ENCODE results near the gene GARRE1. TPM values are rescaled to one million over a fixed set of nuclear protein-coding genes. Genes with fewer than 3 reads are reported as not detected.

GARRE1 gene
- total and polyA plus RNA-seq, 2 experiments from 2014 or later, result 16.0 to 20.0 TPM

- H3K4me1 ChIP-seq (ENCODE audit: insufficient read depth), result peaks cover 10% of the 10 kb centered on the region
- no peaks in the 10 kb centered on the region for H3K9me3 Mint-ChIP-seq
- H3K27ac Mint-ChIP-seq, result no peak overlapping the region
- H3K4me1 Mint-ChIP-seq, result peaks cover 19% of the 10 kb centered on the region
- peaks cover 82% of the 10 kb centered on the region for H3K36me3 Mint-ChIP-seq (ENCODE audit: low read depth)
- H3K4me3 Mint-ChIP-seq, result no peak overlapping the region; the same call in 2 of the 3 replicates
- DNase-seq (ENCODE audit: low spot score), result peak; percentile 83
- no peak for TF ChIP-seq ETS1 (IDR thresholded peaks at IDR 0.05)
- peak; percentile 78 to 80 for TF ChIP-seq CTCF (conservative IDR thresholded peaks at IDR 0.05; ENCODE audit: low read depth in 2 of 2)
- H2AFZ ChIP-seq, result no peak overlapping the region
- H3K27me3 ChIP-seq (ENCODE audit: insufficient read depth), result no peaks in the 10 kb centered on the region
- no peak overlapping the region for H3K27ac ChIP-seq (ENCODE audit: low read depth)
- H3F3A ChIP-seq (replicated peaks; ENCODE audit: low read depth), result peaks cover 18% of the 10 kb centered on the region
- no peak; the same call in 2 of the 3 replicates for ATAC-seq
- no peaks in the 10 kb centered on the region for H3K9me2 ChIP-seq (ENCODE audit: insufficient read depth)
- H3K27me3 Mint-ChIP-seq (ENCODE audit: insufficient read depth, low read depth, poor library complexity), result no peaks in the 10 kb centered on the region
- no peak overlapping the region for H3K4me3 ChIP-seq
- peaks cover 46% of the 10 kb centered on the region for H3K36me3 ChIP-seq (ENCODE audit: insufficient read depth)
- H3K4me2 ChIP-seq, result no peak overlapping the region
- H4K20me1 ChIP-seq (replicated peaks; ENCODE audit: insufficient read depth), result peaks cover 7% of the 10 kb centered on the region; the same call in 1 of the 2 replicates
- peaks cover 11% of the 10 kb centered on the region for H3K79me2 ChIP-seq (replicated peaks; ENCODE audit: insufficient read depth)
These were observed 33.8 kb upstream of the GARRE1 start for GRCh38 chr19:34220472-34221063.

GRCh38 chr19:34222386-34222785 is 32.0 kb upstream of the GARRE1 start:
- DNase-seq (ENCODE audit: low spot score) (no peak), ATAC-seq (no peak)
- H3K79me2 ChIP-seq (replicated peaks; ENCODE audit: insufficient read depth), result peaks cover 11% of the 10 kb centered on the region
- peaks cover 7% of the 10 kb centered on the region; the same call in 1 of the 2 replicates for H4K20me1 ChIP-seq (replicated peaks; ENCODE audit: insufficient read depth)
- no peaks in the 10 kb centered on the region for H3K27me3 ChIP-seq (ENCODE audit: insufficient read depth)
- no peak overlapping the region for H2AFZ ChIP-seq
- Mint-ChIP-seq H3K27ac (no peak overlapping the region), H3K27me3 (ENCODE audit: insufficient read depth, low read depth, poor library complexity) (no peaks in the 10 kb centered on the region), H3K4me3 (no peak overlapping the region), H3K9me3 (no peaks in the 10 kb centered on the region), H3K36me3 (ENCODE audit: low read depth) (peaks cover 87% of the 10 kb centered on the region), H3K4me1 (peaks cover 19% of the 10 kb centered on the region)
- no peak overlapping the region for H3K4me2 ChIP-seq
- H3K9me2 ChIP-seq (ENCODE audit: insufficient read depth), result no peaks in the 10 kb centered on the region
- H3K27ac ChIP-seq (ENCODE audit: low read depth), result no peak overlapping the region
- H3F3A ChIP-seq (replicated peaks; ENCODE audit: low read depth), result peaks cover 22% of the 10 kb centered on the region
- peaks cover 10% of the 10 kb centered on the region for H3K4me1 ChIP-seq (ENCODE audit: insufficient read depth)
- H3K36me3 ChIP-seq (ENCODE audit: insufficient read depth), result peaks cover 46% of the 10 kb centered on the region
- H3K4me3 ChIP-seq, result no peak overlapping the region
- TF ChIP-seq POLR2AphosphoS5 (IDR thresholded peaks at IDR 0.05; ENCODE audit: low read depth), result no peak
- TF ChIP-seq EZH2 (IDR thresholded peaks at IDR 0.05; ENCODE audit: low read depth, unreplicated experiment), result no peak
- no peak for TF ChIP-seq CTCF (conservative IDR thresholded peaks at IDR 0.05; ENCODE audit: low read depth in 2 of 2)
- TF ChIP-seq ZNF331 (CRISPR knock-in tag; IDR thresholded peaks at IDR 0.05; ENCODE audit: low read depth), result no peak
- no peak for TF ChIP-seq STAT1 (IDR thresholded peaks at IDR 0.05; ENCODE audit: unreplicated experiment)
- TF ChIP-seq NANOG (IDR thresholded peaks at IDR 0.05; ENCODE audit: borderline replicate concordance), result no peak
- TF ChIP-seq ZNF114 (CRISPR knock-in tag; IDR thresholded peaks at IDR 0.05), result no peak
- TF ChIP-seq JUNB (IDR thresholded peaks at IDR 0.05; ENCODE audit: unreplicated experiment), result no peak
- TF ChIP-seq ZNF462 (CRISPR knock-in tag; IDR thresholded peaks at IDR 0.05), result no peak

Measured in GM23338 (cell line).